ENCODE measurements around the gene MELTF. TPM values are rescaled to one million over a fixed set of nuclear protein-coding genes. Genes with fewer than 3 reads are reported as not detected.

MELTF gene
- total and polyA plus RNA-seq, 2 of the 13 experiments (the other 11 are each of a cell fraction or from before 2014, with no cell fraction given): 3.2 to 7.5 TPM

- TF ChIP-seq THRA (CRISPR knock-in tag; IDR thresholded peaks at IDR 0.05; ENCODE audit: borderline replicate concordance) (peak; percentile 7; the same call in 1 of the 2 replicates), IRF1 (CRISPR knock-in tag; IDR thresholded peaks at IDR 0.05; ENCODE audit: low read depth) (no peak), HOXA9 (CRISPR knock-in tag; IDR thresholded peaks at IDR 0.05; ENCODE audit: borderline replicate concordance) (no peak), AHDC1 (CRISPR knock-in tag; IDR thresholded peaks at IDR 0.05; ENCODE audit: borderline replicate concordance) (no peak), STAG1 (CRISPR knock-in tag; IDR thresholded peaks at IDR 0.05) (peak; percentile 73), PBX2 (CRISPR knock-in tag; IDR thresholded peaks at IDR 0.05) (no peak), ZNF678 (CRISPR knock-in tag; IDR thresholded peaks at IDR 0.05) (no peak), ZFY (CRISPR knock-in tag; IDR thresholded peaks at IDR 0.05) (peak; percentile 31; the same call in 1 of the 2 replicates), ZNF282 (IDR thresholded peaks at IDR 0.05; ENCODE audit: partially characterized antibody) (no peak), NR2F1 (CRISPR knock-in tag; IDR thresholded peaks at IDR 0.05) (peak in 1 of 2 experiments; percentile 76; a peak in 2 of 4 replicates), FLYWCH1 (CRISPR knock-in tag; IDR thresholded peaks at IDR 0.05) (no peak), TSC22D2 (CRISPR knock-in tag; IDR thresholded peaks at IDR 0.05; ENCODE audit: borderline replicate concordance) (0 out of 2 replicates have a peak, but pooled peaks have one; percentile 47), MTF2 (CRISPR knock-in tag; IDR thresholded peaks at IDR 0.05; ENCODE audit: borderline replicate concordance) (0 out of 2 replicates have a peak, but pooled peaks have one; percentile 50), ZZZ3 (CRISPR knock-in tag; IDR thresholded peaks at IDR 0.05; ENCODE audit: borderline replicate concordance) (no peak), HMG20B (CRISPR knock-in tag; conservative IDR thresholded peaks at IDR 0.05) (no peak), GABPA (IDR thresholded peaks at IDR 0.05; ENCODE audit: low read depth, low read length) (no peak), GABPA (CRISPR knock-in tag; IDR thresholded peaks at IDR 0.05; ENCODE audit: low read depth) (no peak)
- TF ChIP-seq, protein P1, sequence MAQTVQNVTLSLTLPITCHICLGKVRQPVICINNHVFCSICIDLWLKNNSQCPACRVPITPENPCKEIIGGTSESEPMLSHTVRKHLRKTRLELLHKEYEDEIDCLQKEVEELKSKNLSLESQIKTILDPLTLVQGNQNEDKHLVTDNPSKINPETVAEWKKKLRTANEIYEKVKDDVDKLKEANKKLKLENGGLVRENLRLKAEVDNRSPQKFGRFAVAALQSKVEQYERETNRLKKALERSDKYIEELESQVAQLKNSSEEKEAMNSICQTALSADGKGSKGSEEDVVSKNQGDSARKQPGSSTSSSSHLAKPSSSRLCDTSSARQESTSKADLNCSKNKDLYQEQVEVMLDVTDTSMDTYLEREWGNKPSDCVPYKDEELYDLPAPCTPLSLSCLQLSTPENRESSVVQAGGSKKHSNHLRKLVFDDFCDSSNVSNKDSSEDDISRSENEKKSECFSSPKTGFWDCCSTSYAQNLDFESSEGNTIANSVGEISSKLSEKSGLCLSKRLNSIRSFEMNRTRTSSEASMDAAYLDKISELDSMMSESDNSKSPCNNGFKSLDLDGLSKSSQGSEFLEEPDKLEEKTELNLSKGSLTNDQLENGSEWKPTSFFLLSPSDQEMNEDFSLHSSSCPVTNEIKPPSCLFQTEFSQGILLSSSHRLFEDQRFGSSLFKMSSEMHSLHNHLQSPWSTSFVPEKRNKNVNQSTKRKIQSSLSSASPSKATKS (CRISPR knock-in tag; IDR thresholded peaks at IDR 0.05): no peak
These were observed at the start of gene MELTF (continued) for GRCh38 chr3:197029511-197030167.

Measured in HepG2 (cell line).